Neural cell (in vitro differentiated cells): ENCODE data around the gene PFKP. TPM values are rescaled to one million over a fixed set of nuclear protein-coding genes. Genes with fewer than 3 reads are reported as not detected.
"Not testable (repeated sequence)": the region's sequence is repeated elsewhere in the genome, so short reads cannot be mapped to it uniquely, and the experiment has no call there.

Experiments
- H2AFZ ChIP-seq: fragments of 200-600, 300-800 bp; sonication (generic), shearing (Covaris generic); 2 replicates; pipeline ENCODE4 v1.6.0; 2014; ENCODE audit warnings: low read depth, mild to moderate bottlenecking, antibody characterized with exemption, low read length, moderate library complexity
- H3F3A ChIP-seq: fragments of 200-600 bp; shearing (Covaris generic); 2 replicates; pipeline ENCODE4 v1.6.1; 2016; ENCODE audit warnings: mild to moderate bottlenecking, moderate library complexity, mixed read lengths, antibody characterized with exemption, low read length; ENCODE audit not compliant: insufficient read depth, poor library complexity, severe bottlenecking
- H3K27ac ChIP-seq: fragments of 200-600, 300-800 bp; sonication (generic), shearing (Covaris generic); 2 replicates; pipeline ENCODE4 v1.5.1; 2014; ENCODE audit warnings: mild to moderate bottlenecking, low read length, moderate library complexity
- H3K27me3 ChIP-seq: fragments of 300-800, 200-600 bp; sonication (generic), shearing (Covaris generic); 2 replicates; pipeline ENCODE4 v1.6.0; 2014; ENCODE audit warnings: mild to moderate bottlenecking, low read depth, low read length, moderate library complexity; ENCODE audit not compliant: insufficient read depth
- H3K36me3 ChIP-seq: fragments of 300-800, 200-600 bp; sonication (generic), shearing (Covaris generic); 2 replicates; pipeline ENCODE4 v1.5.1; 2014; ENCODE audit warnings: mild to moderate bottlenecking, antibody characterized with exemption, low read length, moderate library complexity; ENCODE audit not compliant: insufficient read depth
- H3K4me2 ChIP-seq: fragments of 300-800, 200-600 bp; sonication (generic), shearing (Covaris generic); 2 replicates; pipeline ENCODE4 v1.6.0; 2014; ENCODE audit warnings: mild to moderate bottlenecking, low read length
- H3K4me3 ChIP-seq: fragments of 300-800, 200-600 bp; sonication (generic), shearing (Covaris generic); 2 replicates; pipeline ENCODE4 v1.5.1; 2014; ENCODE audit warnings: mild to moderate bottlenecking, low read length, moderate library complexity
- H3K79me2 ChIP-seq: fragments of 200-600 bp; shearing (Covaris generic); replicated peaks from 2 replicates; pipeline ENCODE4 v1.6.0; 2014; ENCODE audit warnings: mild to moderate bottlenecking, low read length, moderate library complexity; ENCODE audit not compliant: insufficient read depth
- H3K9ac ChIP-seq: fragments of 300-800, 200-600 bp; sonication (generic), shearing (Covaris generic); 2 replicates; pipeline ENCODE4 v1.6.1; 2016; ENCODE audit warnings: mild to moderate bottlenecking, low read length, mixed read lengths
- H3K9me2 ChIP-seq: fragments of 200-600 bp; shearing (Covaris generic); 2 replicates; pipeline ENCODE4 v1.6.1; 2016; ENCODE audit warnings: mild to moderate bottlenecking, low read length, mixed read lengths; ENCODE audit not compliant: insufficient read depth
- H3K9me3 ChIP-seq: fragments of 200-600, 300-800 bp; sonication (generic), shearing (Covaris generic); 2 replicates; pipeline ENCODE4 v1.6.1; 2016; ENCODE audit warnings: mild to moderate bottlenecking, mixed run types, low read length, moderate library complexity, mixed read lengths
- H4K20me1 ChIP-seq: fragments of 200-600 bp; shearing (Covaris generic); 2 replicates; pipeline ENCODE4 v1.6.1; 2016; ENCODE audit warnings: mild to moderate bottlenecking, mixed run types; ENCODE audit not compliant: insufficient read depth
- CTCF ChIP-seq: fragments of 450-650 bp; IDR thresholded peaks from 2 replicates; pipeline ENCODE4 v1.5.1; 2014; ENCODE audit warnings: antibody characterized with exemption, mild to moderate bottlenecking, moderate library complexity; ENCODE audit not compliant: poor library complexity, severe bottlenecking
- EP300 ChIP-seq: fragments of 450-650 bp; conservative IDR thresholded peaks from 2 replicates; pipeline ENCODE4 v1.6.1; 2014; ENCODE audit warnings: antibody characterized with exemption, mild to moderate bottlenecking, moderate library complexity; ENCODE audit not compliant: poor library complexity, severe bottlenecking
- EZH2 ChIP-seq: fragments of 200-600, 300-800 bp; shearing (Covaris generic), sonication (generic); IDR thresholded peaks from 2 replicates; pipeline ENCODE4 v1.6.1; 2014; ENCODE audit warnings: antibody characterized with exemption, low read length, borderline replicate concordance, mild to moderate bottlenecking; ENCODE audit not compliant: insufficient read depth, poor library complexity, severe bottlenecking
- MXI1 ChIP-seq: fragments of 450-650 bp; conservative IDR thresholded peaks from 2 replicates; pipeline ENCODE4 v1.6.1; 2014; ENCODE audit warnings: antibody characterized with exemption, mild to moderate bottlenecking; ENCODE audit not compliant: poor library complexity, severe bottlenecking
- POLR2AphosphoS5 ChIP-seq: IDR thresholded peaks from 2 replicates; pipeline ENCODE4 v1.6.1; 2012
- RAD21 ChIP-seq: fragments of 450-650 bp; conservative IDR thresholded peaks from 2 replicates; pipeline ENCODE4 v1.6.1; 2014; ENCODE audit warnings: antibody characterized with exemption, mild to moderate bottlenecking, moderate library complexity
- SMC3 ChIP-seq: fragments of 450-650 bp; conservative IDR thresholded peaks from 2 replicates; pipeline ENCODE4 v1.6.1; 2014; ENCODE audit warnings: antibody characterized with exemption, mild to moderate bottlenecking, moderate library complexity; ENCODE audit not compliant: poor library complexity
- TAF1 ChIP-seq: IDR thresholded peaks from 2 replicates; pipeline ENCODE4 v1.6.1; 2012; ENCODE audit warnings: low read depth
- polyA plus RNA-seq: library from polyadenylated mRNA; depleted of rRNA; stranded (reverse); fragments of >200 nt; gene quantifications from 2 replicates; pipeline ENCODE4 v1.2.3, GENCODE V29; 2014
- TF ChIP-seq, protein P1 (sequence below): IDR thresholded peaks from 2 replicates; pipeline ENCODE4 v1.6.1; 2012; ENCODE audit warnings: borderline replicate concordance

PFKP gene
- polyA plus RNA-seq, 1 donor from 2014 or later: 27.9 TPM

- Histone ChIP-seq H2AFZ (no peak overlapping the region), H3K79me2 (peaks cover 3% of the 10 kb centered on the region), H3K9ac (no peak overlapping the region), H3K4me3 (no peak overlapping the region), H3K9me3 (no peaks in the 10 kb centered on the region), H4K20me1 (no peaks in the 10 kb centered on the region), H3K36me3 (no peaks in the 10 kb centered on the region), H3K4me2 (no peak overlapping the region), H3K27me3 (no peaks in the 10 kb centered on the region), H3K27ac (no peak overlapping the region), H3F3A (no peaks in the 10 kb centered on the region), H3K9me2 (no peaks in the 10 kb centered on the region)
- TF ChIP-seq EP300 (no peak), POLR2AphosphoS5 (no peak), EZH2 (no peak), SMC3 (no peak), MXI1 (no peak), RAD21 (no peak), CTCF (no peak), TAF1 (no peak)
- TF ChIP-seq, protein P1, sequence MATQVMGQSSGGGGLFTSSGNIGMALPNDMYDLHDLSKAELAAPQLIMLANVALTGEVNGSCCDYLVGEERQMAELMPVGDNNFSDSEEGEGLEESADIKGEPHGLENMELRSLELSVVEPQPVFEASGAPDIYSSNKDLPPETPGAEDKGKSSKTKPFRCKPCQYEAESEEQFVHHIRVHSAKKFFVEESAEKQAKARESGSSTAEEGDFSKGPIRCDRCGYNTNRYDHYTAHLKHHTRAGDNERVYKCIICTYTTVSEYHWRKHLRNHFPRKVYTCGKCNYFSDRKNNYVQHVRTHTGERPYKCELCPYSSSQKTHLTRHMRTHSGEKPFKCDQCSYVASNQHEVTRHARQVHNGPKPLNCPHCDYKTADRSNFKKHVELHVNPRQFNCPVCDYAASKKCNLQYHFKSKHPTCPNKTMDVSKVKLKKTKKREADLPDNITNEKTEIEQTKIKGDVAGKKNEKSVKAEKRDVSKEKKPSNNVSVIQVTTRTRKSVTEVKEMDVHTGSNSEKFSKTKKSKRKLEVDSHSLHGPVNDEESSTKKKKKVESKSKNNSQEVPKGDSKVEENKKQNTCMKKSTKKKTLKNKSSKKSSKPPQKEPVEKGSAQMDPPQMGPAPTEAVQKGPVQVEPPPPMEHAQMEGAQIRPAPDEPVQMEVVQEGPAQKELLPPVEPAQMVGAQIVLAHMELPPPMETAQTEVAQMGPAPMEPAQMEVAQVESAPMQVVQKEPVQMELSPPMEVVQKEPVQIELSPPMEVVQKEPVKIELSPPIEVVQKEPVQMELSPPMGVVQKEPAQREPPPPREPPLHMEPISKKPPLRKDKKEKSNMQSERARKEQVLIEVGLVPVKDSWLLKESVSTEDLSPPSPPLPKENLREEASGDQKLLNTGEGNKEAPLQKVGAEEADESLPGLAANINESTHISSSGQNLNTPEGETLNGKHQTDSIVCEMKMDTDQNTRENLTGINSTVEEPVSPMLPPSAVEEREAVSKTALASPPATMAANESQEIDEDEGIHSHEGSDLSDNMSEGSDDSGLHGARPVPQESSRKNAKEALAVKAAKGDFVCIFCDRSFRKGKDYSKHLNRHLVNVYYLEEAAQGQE: no peak
These were observed 102.3 kb downstream of the PFKP start for GRCh38 chr10:3169673-3170072.

- not testable (repeated sequence) for H3K36me3 ChIP-seq, H3K79me2 ChIP-seq, H3F3A ChIP-seq, H3K27ac ChIP-seq, H3K9me3 ChIP-seq, H2AFZ ChIP-seq, H3K27me3 ChIP-seq, H4K20me1 ChIP-seq, H3K9me2 ChIP-seq
- H3K9ac ChIP-seq: peak overlapping the region; percentile 87
- H3K4me3 ChIP-seq: peak overlapping the region; percentile 96
- H3K4me2 ChIP-seq: peak overlapping the region; percentile 62
These were observed 104.1 kb downstream of the PFKP start for GRCh38 chr10:3171488-3171887.

- no peaks in the 10 kb centered on the region for H3K9me2 ChIP-seq
- H3K4me3 ChIP-seq: peak overlapping the region; percentile 96
- H3K27ac ChIP-seq: peak overlapping the region; percentile 79
- H3K9ac ChIP-seq: peak overlapping the region; percentile 87
- peak overlapping the region; percentile 79 for H2AFZ ChIP-seq
- H3K27me3 ChIP-seq: no peaks in the 10 kb centered on the region
- TF ChIP-seq EZH2 (no peak), CTCF (no peak), SMC3 (no peak), EP300 (no peak), TAF1 (no peak), POLR2AphosphoS5 (no peak), RAD21 (no peak), MXI1 (no peak)
- TF ChIP-seq, protein P1: no peak
- peaks cover 3% of the 10 kb centered on the region for H3K79me2 ChIP-seq
- H4K20me1 ChIP-seq: no peaks in the 10 kb centered on the region
- no peaks in the 10 kb centered on the region for H3K36me3 ChIP-seq
- no peaks in the 10 kb centered on the region for H3F3A ChIP-seq
- peak overlapping the region; percentile 62 for H3K4me2 ChIP-seq
- no peaks in the 10 kb centered on the region for H3K9me3 ChIP-seq
These were observed 104.7 kb downstream of the PFKP start for GRCh38 chr10:3172081-3172445.
